ENCODE results near the gene TCF3.

- TF ChIP-seq CTCF (IDR thresholded peaks at IDR 0.05), result no peak
- no peak for TF ChIP-seq ZFX (IDR thresholded peaks at IDR 0.05; ENCODE audit: borderline replicate concordance)
Observed at GRCh38 chr19:1630811-1631210, 21.6 kb downstream of the TCF3 start.

Measured in 22Rv1 (cell line).